Hepatocyte (in vitro differentiated cells): ENCODE measurements around the gene HBE1. TPM values are rescaled to one million over a fixed set of nuclear protein-coding genes. Genes with fewer than 3 reads are reported as not detected.

Source experiments
- DNase-seq: peaks from one replicate; pipeline ENCODE4 v3.0.0-alpha.2; 2016; ENCODE audit warnings: low spot score
- H2AFZ ChIP-seq: fragments of 200-600 bp; sonication (generic); 2 replicates; pipeline ENCODE4 v1.6.0; 2016; ENCODE audit warnings: antibody characterized with exemption, mild to moderate bottlenecking
- H3K27ac ChIP-seq: fragments of 200-600 bp; sonication (generic); 2 replicates; pipeline ENCODE4 v1.5.1; 2016; ENCODE audit warnings: mild to moderate bottlenecking
- H3K27me3 ChIP-seq: fragments of 200-600 bp; sonication (generic); 2 replicates; pipeline ENCODE4 v1.6.1; 2016
- H3K36me3 ChIP-seq: fragments of 200-600 bp; sonication (generic); replicated peaks from 2 replicates; pipeline ENCODE4 v1.5.1; 2016; ENCODE audit warnings: low read depth; ENCODE audit not compliant: insufficient read depth
- H3K4me1 ChIP-seq: fragments of 200-600 bp; sonication (generic); 2 replicates; pipeline ENCODE4 v1.5.1; 2016; ENCODE audit warnings: mild to moderate bottlenecking, moderate library complexity; ENCODE audit not compliant: insufficient read depth
- H3K4me2 ChIP-seq: fragments of 200-600 bp; sonication (generic); 2 replicates; pipeline ENCODE4 v1.6.0; 2016
- H3K4me3 ChIP-seq: fragments of 200-600 bp; sonication (generic); 2 replicates; pipeline ENCODE4 v1.5.1; 2016; ENCODE audit warnings: mild to moderate bottlenecking
- H3K79me2 ChIP-seq: fragments of 200-600 bp; sonication (generic); 2 replicates; pipeline ENCODE4 v1.6.0; 2017; ENCODE audit warnings: mild to moderate bottlenecking
- H3K9me2 ChIP-seq: fragments of 200-600 bp; sonication (generic); replicated peaks from 2 replicates; pipeline ENCODE4 v1.6.0; 2017; ENCODE audit warnings: mild to moderate bottlenecking; ENCODE audit not compliant: insufficient read depth
- H3K9me3 ChIP-seq: fragments of 200-600 bp; sonication (generic); 2 replicates; pipeline ENCODE4 v1.5.1; 2016; ENCODE audit warnings: low read depth, mild to moderate bottlenecking
- H4K20me1 ChIP-seq: fragments of 200-600 bp; sonication (generic); 2 replicates; pipeline ENCODE4 v1.6.0; 2016; ENCODE audit warnings: mild to moderate bottlenecking; ENCODE audit not compliant: insufficient read depth, poor library complexity, severe bottlenecking
- EZH2 ChIP-seq: fragments of 200-600 bp; sonication (generic); IDR thresholded peaks from 2 replicates; pipeline ENCODE4 v1.6.1; 2016; ENCODE audit warnings: antibody characterized with exemption, mild to moderate bottlenecking, borderline replicate concordance
- EZH2phosphoT487 ChIP-seq: fragments of 200-600 bp; sonication (generic); IDR thresholded peaks from one replicate; pipeline ENCODE4 v1.6.1; 2018; ENCODE audit warnings: antibody characterized with exemption, mild to moderate bottlenecking, low read depth, moderate library complexity; ENCODE audit not compliant: unreplicated experiment, severe bottlenecking
- WGBS: methylation state at CpG from one replicate; pipeline ENCODE4 v1.1.6; 2016; ENCODE audit warnings: low lambda C conversion rate; ENCODE audit errors: missing lambda C conversion rate; 5-methylcytosine and 5-hydroxymethylcytosine counted together
- polyA plus RNA-seq: library from polyadenylated mRNA; unstranded; fragments of >200 nt; fragmentation: Nextera tagmentation; extraction: Ambion mirVana; gene quantifications from 2 replicates; pipeline ENCODE4 v1.2.1, GENCODE V29; 2016
- total RNA-seq: library from RNA; depleted of rRNA; stranded (reverse); fragments of >200 nt; gene quantifications from 2 replicates; pipeline ENCODE4 v1.2.3, GENCODE V29; 2014
- TF ChIP-seq, protein P1 (sequence below): fragments of 200-600 bp; sonication (generic); IDR thresholded peaks from 2 replicates; pipeline ENCODE4 v1.5.1; 2016; ENCODE audit warnings: antibody characterized with exemption, mild to moderate bottlenecking; ENCODE audit not compliant: poor library complexity

HBE1 gene
- total and polyA plus RNA-seq, 2 experiments from 2014 or later: 0.25 to 1.1 TPM

DNA sequence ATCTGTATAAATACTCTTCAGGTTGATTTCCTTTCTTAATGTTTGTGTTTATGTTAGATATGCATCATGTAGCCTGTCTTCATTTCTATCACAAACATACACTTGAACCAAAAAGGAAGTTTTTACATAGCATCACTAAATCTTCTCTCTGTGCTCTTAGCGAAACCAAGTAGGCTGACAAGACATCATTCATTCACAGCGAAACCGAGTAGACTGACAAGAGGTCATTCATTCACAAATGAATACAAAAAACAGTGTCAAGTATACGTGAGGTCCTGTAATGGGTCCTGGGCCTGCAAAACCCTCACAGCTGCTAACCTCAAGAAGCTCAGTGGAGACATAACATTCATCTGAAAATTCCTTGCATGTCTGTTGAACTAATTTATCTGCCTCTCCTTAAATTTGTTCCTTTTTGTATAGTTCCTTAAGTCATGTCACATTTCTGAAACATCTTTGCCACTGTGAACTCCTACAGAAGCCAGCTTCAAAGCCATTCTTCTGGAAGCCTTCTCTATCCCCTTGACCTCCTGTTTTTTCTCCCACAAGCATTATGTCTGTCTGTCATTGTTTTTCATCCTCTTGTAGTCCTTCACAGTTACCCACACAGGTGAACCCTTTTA, 9.8 kb upstream of the HBE1 start:
- Histone ChIP-seq H3K27me3 (no peaks in the 10 kb centered on the region), H3K4me2 (no peak overlapping the region), H3K9me2 (no peaks in the 10 kb centered on the region), H4K20me1 (no peaks in the 10 kb centered on the region), H3K27ac (no peak overlapping the region), H3K36me3 (no peaks in the 10 kb centered on the region), H3K4me3 (no peak overlapping the region), H3K79me2 (no peaks in the 10 kb centered on the region), H3K4me1 (no peaks in the 10 kb centered on the region), H3K9me3 (no peaks in the 10 kb centered on the region), H2AFZ (no peak overlapping the region)
- TF ChIP-seq EZH2phosphoT487 (no peak), EZH2 (no peak)
- TF ChIP-seq, protein P1, sequence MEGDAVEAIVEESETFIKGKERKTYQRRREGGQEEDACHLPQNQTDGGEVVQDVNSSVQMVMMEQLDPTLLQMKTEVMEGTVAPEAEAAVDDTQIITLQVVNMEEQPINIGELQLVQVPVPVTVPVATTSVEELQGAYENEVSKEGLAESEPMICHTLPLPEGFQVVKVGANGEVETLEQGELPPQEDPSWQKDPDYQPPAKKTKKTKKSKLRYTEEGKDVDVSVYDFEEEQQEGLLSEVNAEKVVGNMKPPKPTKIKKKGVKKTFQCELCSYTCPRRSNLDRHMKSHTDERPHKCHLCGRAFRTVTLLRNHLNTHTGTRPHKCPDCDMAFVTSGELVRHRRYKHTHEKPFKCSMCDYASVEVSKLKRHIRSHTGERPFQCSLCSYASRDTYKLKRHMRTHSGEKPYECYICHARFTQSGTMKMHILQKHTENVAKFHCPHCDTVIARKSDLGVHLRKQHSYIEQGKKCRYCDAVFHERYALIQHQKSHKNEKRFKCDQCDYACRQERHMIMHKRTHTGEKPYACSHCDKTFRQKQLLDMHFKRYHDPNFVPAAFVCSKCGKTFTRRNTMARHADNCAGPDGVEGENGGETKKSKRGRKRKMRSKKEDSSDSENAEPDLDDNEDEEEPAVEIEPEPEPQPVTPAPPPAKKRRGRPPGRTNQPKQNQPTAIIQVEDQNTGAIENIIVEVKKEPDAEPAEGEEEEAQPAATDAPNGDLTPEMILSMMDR: no peak
- WGBS: 89% methylated on average over 4 of the region's 4 CpGs
- DNase-seq: no peak

DNA sequence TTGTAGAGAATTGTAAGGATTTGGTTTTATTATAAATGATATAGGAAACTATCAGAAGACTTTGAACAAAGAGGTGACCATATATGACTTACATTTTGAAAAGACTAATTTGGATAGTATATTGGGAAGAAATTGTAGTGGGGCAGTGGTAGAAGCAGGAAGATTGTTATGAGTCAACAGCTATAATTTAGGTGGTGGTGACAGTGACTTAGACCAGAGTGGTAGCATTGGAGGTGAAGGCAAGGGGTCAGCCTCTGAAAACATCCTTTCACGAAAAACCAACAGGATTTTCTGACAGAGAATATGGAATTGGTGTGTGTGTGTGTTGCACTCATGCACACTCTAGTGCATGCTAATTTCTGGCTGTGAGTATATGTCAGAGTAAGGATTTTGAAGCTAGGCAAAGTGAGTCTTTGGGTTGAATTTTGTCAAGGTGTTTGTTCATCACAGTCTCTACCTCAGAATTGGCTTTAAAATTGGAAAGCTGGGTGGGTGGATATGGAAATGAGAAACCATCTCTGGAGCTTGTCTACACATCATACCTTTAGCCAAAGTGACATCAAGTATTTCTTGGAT, 8.2 kb upstream of the HBE1 start:
- no peaks in the 10 kb centered on the region for H3K9me2 ChIP-seq
- no peak overlapping the region for H3K27ac ChIP-seq
- no peak for DNase-seq
- no peaks in the 10 kb centered on the region for H3K27me3 ChIP-seq
- TF ChIP-seq EZH2: no peak
- TF ChIP-seq EZH2phosphoT487: no peak
- TF ChIP-seq, protein P1: no peak
- H3K9me3 ChIP-seq: no peaks in the 10 kb centered on the region
- H2AFZ ChIP-seq: no peak overlapping the region
- H3K79me2 ChIP-seq: no peaks in the 10 kb centered on the region
- no peaks in the 10 kb centered on the region for H3K36me3 ChIP-seq
- no peaks in the 10 kb centered on the region for H4K20me1 ChIP-seq
- no peak overlapping the region for H3K4me2 ChIP-seq
- H3K4me3 ChIP-seq: no peak overlapping the region
- no peaks in the 10 kb centered on the region for H3K4me1 ChIP-seq
- 90% methylated on average over 1 of the region's 1 CpG for WGBS

DNA sequence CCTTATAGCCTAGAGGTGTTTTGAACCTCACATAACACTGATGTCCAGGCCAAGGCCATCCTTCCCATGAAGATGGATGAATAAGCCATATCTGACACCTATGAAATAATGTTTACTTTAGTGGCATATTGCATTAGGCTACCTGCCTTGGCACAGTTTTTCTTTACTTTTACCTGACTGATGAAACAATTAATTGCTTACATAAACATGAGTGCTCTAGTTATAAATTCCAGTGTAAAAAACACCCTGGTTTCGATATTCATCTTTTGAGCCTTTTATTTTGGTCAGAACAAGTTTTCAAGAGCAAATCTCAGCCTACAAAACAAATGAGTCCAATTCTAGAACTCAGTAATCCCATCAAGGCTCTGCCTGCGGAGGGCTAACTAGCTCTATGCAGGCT, 7.0 kb upstream of the HBE1 start:
- Histone ChIP-seq H3K4me3 (no peak overlapping the region), H3K4me2 (no peak overlapping the region), H3K27ac (no peak overlapping the region), H3K36me3 (no peaks in the 10 kb centered on the region), H4K20me1 (no peaks in the 10 kb centered on the region), H3K79me2 (no peaks in the 10 kb centered on the region), H2AFZ (no peak overlapping the region), H3K4me1 (no peaks in the 10 kb centered on the region), H3K9me3 (no peaks in the 10 kb centered on the region), H3K9me2 (no peaks in the 10 kb centered on the region), H3K27me3 (no peaks in the 10 kb centered on the region)
- 89% methylated on average over 2 of the region's 2 CpGs for WGBS
- TF ChIP-seq EZH2phosphoT487 (no peak), EZH2 (no peak)
- TF ChIP-seq, protein P1: no peak
- no peak for DNase-seq
